Loucy (cell line): ENCODE results near the gene TMEM208.

Experiments used
- H2AFZ ChIP-seq: fragments of 200-600 bp; sonication (generic); 2 replicates; pipeline ENCODE4 v1.6.0; 2016; ENCODE audit warnings: antibody characterized with exemption, mild to moderate bottlenecking, low read length, moderate library complexity
- H3F3A ChIP-seq: fragments of 200-600 bp; 2 replicates; pipeline ENCODE4 v1.6.0; 2016; ENCODE audit warnings: antibody characterized with exemption, low read depth, mild to moderate bottlenecking
- H3K27me3 ChIP-seq: fragments of 200-600 bp; sonication (generic); 2 replicates; pipeline ENCODE4 v1.6.1; 2014; ENCODE audit warnings: low read length, mild to moderate bottlenecking; ENCODE audit not compliant: insufficient read depth, poor library complexity, severe bottlenecking
- H3K36me3 ChIP-seq: fragments of 200-600 bp; sonication (generic); 2 replicates; pipeline ENCODE4 v1.6.1; 2016; ENCODE audit warnings: low read length; ENCODE audit not compliant: insufficient read depth
- H3K4me1 ChIP-seq: fragments of 200-600 bp; sonication (generic); 2 replicates; pipeline ENCODE4 v1.5.1; 2014; ENCODE audit warnings: low read length, mild to moderate bottlenecking; ENCODE audit not compliant: insufficient read depth, poor library complexity, severe bottlenecking
- H3K4me2 ChIP-seq: fragments of 200-600 bp; sonication (generic); 2 replicates; pipeline ENCODE4 v1.6.0; 2014; ENCODE audit warnings: antibody characterized with exemption, low read length, low read depth, mild to moderate bottlenecking; ENCODE audit not compliant: poor library complexity, severe bottlenecking
- H3K4me3 ChIP-seq: fragments of 200-600 bp; sonication (generic); 2 replicates; pipeline ENCODE4 v1.5.1; 2014; ENCODE audit warnings: low read length, mild to moderate bottlenecking, mixed read lengths; ENCODE audit not compliant: poor library complexity, severe bottlenecking
- H3K79me2 ChIP-seq: fragments of 200-600 bp; sonication (generic); 2 replicates; pipeline ENCODE4 v1.6.1; 2014; ENCODE audit warnings: low read length; ENCODE audit not compliant: insufficient read depth
- H3K9ac ChIP-seq: fragments of 200-600 bp; sonication (generic); 2 replicates; pipeline ENCODE4 v1.6.0; 2014; ENCODE audit warnings: mild to moderate bottlenecking, low read depth, low read length, moderate library complexity; ENCODE audit not compliant: poor library complexity, severe bottlenecking
- H3K9me2 ChIP-seq: fragments of 200-600 bp; sonication (generic); replicated peaks from 2 replicates; pipeline ENCODE4 v1.6.1; 2016; ENCODE audit warnings: low read depth, low read length, mixed read lengths
- H3K9me3 ChIP-seq: fragments of 200-600 bp; sonication (generic); 2 replicates; pipeline ENCODE4 v1.6.1; 2014; ENCODE audit warnings: mild to moderate bottlenecking, antibody characterized with exemption, low read length, low read depth; ENCODE audit not compliant: insufficient read depth
- H4K20me1 ChIP-seq: fragments of 200-600 bp; sonication (generic); 2 replicates; pipeline ENCODE4 v1.6.0; 2014; ENCODE audit warnings: antibody characterized with exemption, low read length, mild to moderate bottlenecking; ENCODE audit not compliant: insufficient read depth, poor library complexity, severe bottlenecking
- EZH2phosphoT487 ChIP-seq: fragments of 200-600 bp; IDR thresholded peaks from 2 replicates; pipeline ENCODE4 v1.6.1; 2018; ENCODE audit warnings: antibody characterized with exemption, mild to moderate bottlenecking, moderate library complexity, borderline replicate concordance
- TF ChIP-seq, protein P1 (sequence below): fragments of 200-600 bp; sonication (generic); conservative IDR thresholded peaks from 2 replicates; pipeline ENCODE4 v1.5.1; 2014; ENCODE audit warnings: mild to moderate bottlenecking, antibody characterized with exemption, low read length

TMEM208 gene

DNA sequence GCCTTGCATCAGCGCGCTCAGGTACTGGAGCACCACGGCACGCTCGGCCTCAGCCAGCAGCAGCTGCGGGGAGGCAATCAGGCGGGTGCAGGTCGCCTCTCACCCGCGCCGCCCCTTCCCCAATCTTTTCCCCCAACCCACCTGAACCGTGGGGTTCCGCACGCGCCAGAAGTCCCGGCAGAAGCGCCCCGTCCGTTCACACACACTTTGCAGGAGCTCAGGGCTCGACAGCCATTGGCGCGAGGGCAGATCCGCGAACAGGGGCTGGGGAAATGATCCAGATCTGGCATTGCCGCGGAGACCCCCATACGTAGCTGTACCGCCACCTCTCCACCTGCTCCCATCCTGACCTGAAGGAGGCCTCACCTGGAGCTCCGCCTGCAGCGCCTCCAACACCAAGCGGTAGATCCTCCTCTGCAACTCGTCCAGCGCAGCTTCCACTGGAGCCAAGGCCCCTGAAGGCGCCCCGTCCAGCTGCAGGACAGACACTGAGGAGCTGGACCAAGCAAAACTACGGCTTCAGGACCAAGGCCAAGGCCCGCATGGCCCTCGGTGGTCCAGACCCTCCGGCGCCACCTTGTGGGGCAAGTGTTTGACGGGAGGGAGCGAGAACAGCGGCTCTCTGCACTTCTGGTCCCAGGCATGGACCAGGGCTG, 41.8 kb upstream of the TMEM208 start:
- peak overlapping the region; percentile 81 for H3K4me2 ChIP-seq

DNA sequence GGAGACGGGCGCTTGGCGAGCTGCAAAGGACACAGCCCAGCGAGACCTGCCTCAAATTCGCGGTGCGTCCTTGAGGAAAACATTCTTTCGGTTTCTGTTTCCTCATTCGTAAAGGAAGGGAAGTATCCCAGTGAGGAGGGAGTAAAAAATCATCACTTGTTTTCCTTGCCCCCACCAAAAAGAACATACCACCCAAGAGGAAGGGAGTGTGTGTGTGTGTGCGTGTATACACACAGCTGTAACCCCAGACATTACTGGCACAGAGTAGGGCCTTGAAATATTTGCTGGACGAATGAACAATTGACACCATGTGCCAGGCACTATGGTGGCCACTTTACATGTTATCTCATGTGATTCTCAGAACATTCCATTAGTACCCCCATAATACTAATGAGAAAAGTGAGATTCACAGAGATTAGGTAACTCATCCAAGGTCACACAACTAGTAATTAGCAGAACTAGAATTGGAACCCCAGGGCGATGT, 41.2 kb upstream of the TMEM208 start:
- H3F3A ChIP-seq: no peaks in the 10 kb centered on the region

More for the DNA sequence above, 41.8 kb upstream of the TMEM208 start:
- H4K20me1 ChIP-seq: peaks cover 20% of the 10 kb centered on the region
- H3K4me3 ChIP-seq: no peak overlapping the region
- no peak for TF ChIP-seq EZH2phosphoT487
- TF ChIP-seq, protein P1, sequence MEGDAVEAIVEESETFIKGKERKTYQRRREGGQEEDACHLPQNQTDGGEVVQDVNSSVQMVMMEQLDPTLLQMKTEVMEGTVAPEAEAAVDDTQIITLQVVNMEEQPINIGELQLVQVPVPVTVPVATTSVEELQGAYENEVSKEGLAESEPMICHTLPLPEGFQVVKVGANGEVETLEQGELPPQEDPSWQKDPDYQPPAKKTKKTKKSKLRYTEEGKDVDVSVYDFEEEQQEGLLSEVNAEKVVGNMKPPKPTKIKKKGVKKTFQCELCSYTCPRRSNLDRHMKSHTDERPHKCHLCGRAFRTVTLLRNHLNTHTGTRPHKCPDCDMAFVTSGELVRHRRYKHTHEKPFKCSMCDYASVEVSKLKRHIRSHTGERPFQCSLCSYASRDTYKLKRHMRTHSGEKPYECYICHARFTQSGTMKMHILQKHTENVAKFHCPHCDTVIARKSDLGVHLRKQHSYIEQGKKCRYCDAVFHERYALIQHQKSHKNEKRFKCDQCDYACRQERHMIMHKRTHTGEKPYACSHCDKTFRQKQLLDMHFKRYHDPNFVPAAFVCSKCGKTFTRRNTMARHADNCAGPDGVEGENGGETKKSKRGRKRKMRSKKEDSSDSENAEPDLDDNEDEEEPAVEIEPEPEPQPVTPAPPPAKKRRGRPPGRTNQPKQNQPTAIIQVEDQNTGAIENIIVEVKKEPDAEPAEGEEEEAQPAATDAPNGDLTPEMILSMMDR: peak; percentile 78
- no peak overlapping the region for H3K9ac ChIP-seq
- no peak overlapping the region for H2AFZ ChIP-seq
- H3K9me3 ChIP-seq: no peaks in the 10 kb centered on the region
- H3K9me2 ChIP-seq: no peaks in the 10 kb centered on the region
- no peaks in the 10 kb centered on the region for H3F3A ChIP-seq
- no peaks in the 10 kb centered on the region for H3K27me3 ChIP-seq
- peaks cover 21% of the 10 kb centered on the region for H3K79me2 ChIP-seq
- no peaks in the 10 kb centered on the region for H3K36me3 ChIP-seq
- H3K4me1 ChIP-seq: peaks cover 16% of the 10 kb centered on the region

DNA sequence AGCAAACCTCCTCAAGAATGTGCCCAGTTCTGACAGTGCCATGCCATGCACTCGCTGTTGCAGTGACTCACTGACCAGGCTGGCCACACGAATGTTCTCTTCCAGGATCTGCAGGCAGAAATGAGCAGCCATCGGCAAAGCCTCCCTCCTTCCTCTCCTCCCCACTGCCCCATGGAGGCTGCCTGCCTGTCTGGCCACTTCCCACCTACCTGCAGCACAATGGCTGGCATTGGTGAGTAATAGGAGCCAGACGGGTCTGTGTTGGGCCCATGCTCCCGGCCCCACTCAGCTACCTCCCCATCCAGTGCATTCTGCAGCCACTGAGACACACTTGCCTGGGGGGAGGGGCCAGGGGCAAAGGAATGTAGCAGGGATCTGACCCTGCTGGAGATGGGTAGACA, 40.4 kb upstream of the TMEM208 start:
- Histone ChIP-seq H3K9me2 (no peaks in the 10 kb centered on the region), H3K9ac (no peak overlapping the region)

More for the DNA sequence above, 41.2 kb upstream of the TMEM208 start:
- H3K27me3 ChIP-seq: no peaks in the 10 kb centered on the region
- H3K79me2 ChIP-seq: peaks cover 19% of the 10 kb centered on the region
- H3K9ac ChIP-seq: no peak overlapping the region
- peaks cover 16% of the 10 kb centered on the region for H3K4me1 ChIP-seq
- H3K4me3 ChIP-seq: no peak overlapping the region
- H2AFZ ChIP-seq: no peak overlapping the region
- TF ChIP-seq, protein P1: no peak; the same call in 1 of the 2 replicates
- TF ChIP-seq EZH2phosphoT487: no peak
- no peaks in the 10 kb centered on the region for H3K9me3 ChIP-seq
- H4K20me1 ChIP-seq: peaks cover 20% of the 10 kb centered on the region
- no peaks in the 10 kb centered on the region for H3K36me3 ChIP-seq
- no peak overlapping the region for H3K4me2 ChIP-seq
- H3K9me2 ChIP-seq: no peaks in the 10 kb centered on the region

More for the DNA sequence above, 40.4 kb upstream of the TMEM208 start:
- Histone ChIP-seq H3K4me3 (no peak overlapping the region), H3K4me1 (peaks cover 19% of the 10 kb centered on the region), H3K9me3 (no peaks in the 10 kb centered on the region), H3F3A (no peaks in the 10 kb centered on the region), H3K36me3 (no peaks in the 10 kb centered on the region), H4K20me1 (peaks cover 20% of the 10 kb centered on the region), H3K4me2 (no peak overlapping the region), H2AFZ (no peak overlapping the region), H3K79me2 (peaks cover 13% of the 10 kb centered on the region), H3K27me3 (no peaks in the 10 kb centered on the region)
- TF ChIP-seq, protein P1: no peak
- TF ChIP-seq EZH2phosphoT487: no peak
